Fibroblast of upper back skin (primary cell): ENCODE measurements around the gene CHRNB1.

Experiments
- DNase-seq: peaks from one replicate; pipeline ENCODE4 v3.0.0-alpha.2; 2013

Gene CHRNB1

GRCh38 chr17:7415784-7416183, 29.1 kb upstream of the CHRNB1 start:
- DNase-seq: no peak

- DNase-seq: no peak
Observed at GRCh38 chr17:7416323-7416722, 28.5 kb upstream of the CHRNB1 start.

GRCh38 chr17:7417056-7417655, 27.7 kb upstream of the CHRNB1 start:
- DNase-seq: no peak

GRCh38 chr17:7418472-7419152, 26.2 kb upstream of the CHRNB1 start:
- no peak for DNase-seq

- no peak for DNase-seq
Observed at GRCh38 chr17:7419819-7420610, 24.8 kb upstream of the CHRNB1 start, which contains the start of gene SPEM1. Gene SPEM1 (plus strand): TSS chr17:7420324. CDS start chr17:7420385, 61 bp downstream.

- DNase-seq: no peak
Observed at GRCh38 chr17:7421186-7421585, 23.7 kb upstream of the CHRNB1 start.

- DNase-seq: no peak
Observed at GRCh38 chr17:7423679-7424078, 21.2 kb upstream of the CHRNB1 start.

GRCh38 chr17:7425316-7425715, 19.5 kb upstream of the CHRNB1 start, which contains the start of gene SPEM2:
Gene SPEM2 (plus strand): TSS chr17:7425616. CDS start chr17:7425689, 73 bp downstream.
- DNase-seq: no peak

- no peak for DNase-seq
Observed at GRCh38 chr17:7425756-7426155, 19.1 kb upstream of the CHRNB1 start.

- no peak for DNase-seq
Observed at GRCh38 chr17:7426203-7426863, 18.5 kb upstream of the CHRNB1 start.

GRCh38 chr17:7426896-7427489, 17.9 kb upstream of the CHRNB1 start:
- DNase-seq: no peak

GRCh38 chr17:7427549-7427948, 17.3 kb upstream of the CHRNB1 start:
- DNase-seq: no peak

GRCh38 chr17:7428557-7428956, 16.3 kb upstream of the CHRNB1 start, which contains the start of gene SPEM3:
Gene SPEM3 (plus strand): TSS chr17:7428857. CDS start chr17:7428903, 46 bp downstream.
- no peak for DNase-seq

- no peak for DNase-seq
Observed at GRCh38 chr17:7429722-7430121, 15.1 kb upstream of the CHRNB1 start.

- peak; percentile 28 for DNase-seq
Observed at GRCh38 chr17:7431231-7431630, 13.6 kb upstream of the CHRNB1 start.

GRCh38 chr17:7432296-7432695, 12.6 kb upstream of the CHRNB1 start:
- DNase-seq: no peak

- no peak for DNase-seq
Observed at GRCh38 chr17:7435676-7436555, 8.9 kb upstream of the CHRNB1 start.

- peak; percentile 62 for DNase-seq
Observed at GRCh38 chr17:7436556-7437368, 8.1 kb upstream of the CHRNB1 start.

- no peak for DNase-seq
Observed at GRCh38 chr17:7437369-7437863, 7.4 kb upstream of the CHRNB1 start.

- no peak for DNase-seq
Observed at GRCh38 chr17:7437950-7438614, 6.8 kb upstream of the CHRNB1 start.
